OCI-LY1 (cell line): ENCODE results near the gene ZFYVE1.

Experiments
- H2AFZ ChIP-seq: fragments of 200-600 bp; sonication (generic), shearing (Covaris generic); 2 replicates; pipeline ENCODE4 v1.6.0; 2014; ENCODE audit warnings: antibody characterized with exemption, mild to moderate bottlenecking, low read length
- H3F3A ChIP-seq: fragments of 200-600 bp; sonication (generic), shearing (Covaris generic); 2 replicates; pipeline ENCODE4 v1.6.0; 2014; ENCODE audit warnings: mild to moderate bottlenecking, antibody characterized with exemption, low read length, moderate library complexity; ENCODE audit not compliant: insufficient read depth
- H3K27ac ChIP-seq: fragments of 200-600 bp; sonication (generic); 2 replicates; pipeline ENCODE4 v1.5.1; 2014; ENCODE audit warnings: low read length, mixed run types, mild to moderate bottlenecking, low read depth; ENCODE audit not compliant: poor library complexity, severe bottlenecking
- H3K27me3 ChIP-seq: fragments of 200-600 bp; sonication (generic); 2 replicates; pipeline ENCODE4 v1.6.0; 2014; ENCODE audit warnings: antibody characterized with exemption, mild to moderate bottlenecking, low read length, moderate library complexity; ENCODE audit not compliant: insufficient read depth
- H3K36me3 ChIP-seq: fragments of 200-600 bp; sonication (generic); 2 replicates; pipeline ENCODE4 v1.6.1; 2014; ENCODE audit warnings: mild to moderate bottlenecking, antibody characterized with exemption, low read length, moderate library complexity, mixed read lengths; ENCODE audit not compliant: insufficient read depth
- H3K4me1 ChIP-seq: fragments of 200-600 bp; sonication (generic); 2 replicates; pipeline ENCODE4 v1.5.1; 2014; ENCODE audit warnings: mild to moderate bottlenecking, low read length, moderate library complexity; ENCODE audit not compliant: insufficient read depth, severe bottlenecking
- H3K4me2 ChIP-seq: fragments of 200-600 bp; sonication (generic), shearing (Covaris generic); 2 replicates; pipeline ENCODE4 v1.6.1; 2014; ENCODE audit warnings: low read length
- H3K4me3 ChIP-seq: fragments of 200-600 bp; sonication (generic); 2 replicates; pipeline ENCODE4 v1.5.1; 2014; ENCODE audit warnings: low read length, low read depth, mild to moderate bottlenecking, mixed read lengths; ENCODE audit not compliant: poor library complexity, severe bottlenecking
- H3K79me2 ChIP-seq: fragments of 200-600 bp; shearing (Covaris generic); 2 replicates; pipeline ENCODE4 v1.6.1; 2016; ENCODE audit warnings: mixed run types, low read length, mixed read lengths; ENCODE audit not compliant: insufficient read depth
- H3K9ac ChIP-seq: fragments of 200-600 bp; sonication (generic), shearing (Covaris generic); 2 replicates; pipeline ENCODE4 v1.6.1; 2014; ENCODE audit warnings: mild to moderate bottlenecking, low read length, mixed read lengths
- H3K9me2 ChIP-seq: fragments of 200-600 bp; sonication (generic), shearing (Covaris generic); 2 replicates; pipeline ENCODE4 v1.6.1; 2014; ENCODE audit warnings: low read depth, mild to moderate bottlenecking, low read length, mixed read lengths
- H3K9me3 ChIP-seq: fragments of 200-600 bp; shearing (Covaris generic); 2 replicates; pipeline ENCODE4 v1.6.1; 2014; ENCODE audit warnings: low read length, mixed read lengths
- H4K20me1 ChIP-seq: fragments of 200-600 bp; sonication (generic), shearing (Covaris generic); 2 replicates; pipeline ENCODE4 v1.6.0; 2016; ENCODE audit warnings: mild to moderate bottlenecking, low read length; ENCODE audit not compliant: insufficient read depth
- CTCF ChIP-seq: fragments of 200-600 bp; sonication (generic), shearing (Covaris generic); IDR thresholded peaks from 2 replicates; pipeline ENCODE4 v1.5.1; 2017; ENCODE audit warnings: mild to moderate bottlenecking, antibody characterized with exemption, low read length, moderate library complexity, mixed read lengths
- EZH2 ChIP-seq: fragments of 200-600 bp; sonication (generic), shearing (Covaris generic); IDR thresholded peaks from 2 replicates; pipeline ENCODE4 v1.8.0; 2017; ENCODE audit warnings: borderline replicate concordance, mixed run types, mild to moderate bottlenecking, antibody characterized with exemption, low read length, moderate library complexity, mixed read lengths

ZFYVE1 gene

GRCh38 chr14:72946491-72946890, 80.4 kb downstream of the ZFYVE1 start:
- H3K4me2 ChIP-seq = no peak overlapping the region
- TF ChIP-seq EZH2 (no peak), CTCF (no peak)

DNA sequence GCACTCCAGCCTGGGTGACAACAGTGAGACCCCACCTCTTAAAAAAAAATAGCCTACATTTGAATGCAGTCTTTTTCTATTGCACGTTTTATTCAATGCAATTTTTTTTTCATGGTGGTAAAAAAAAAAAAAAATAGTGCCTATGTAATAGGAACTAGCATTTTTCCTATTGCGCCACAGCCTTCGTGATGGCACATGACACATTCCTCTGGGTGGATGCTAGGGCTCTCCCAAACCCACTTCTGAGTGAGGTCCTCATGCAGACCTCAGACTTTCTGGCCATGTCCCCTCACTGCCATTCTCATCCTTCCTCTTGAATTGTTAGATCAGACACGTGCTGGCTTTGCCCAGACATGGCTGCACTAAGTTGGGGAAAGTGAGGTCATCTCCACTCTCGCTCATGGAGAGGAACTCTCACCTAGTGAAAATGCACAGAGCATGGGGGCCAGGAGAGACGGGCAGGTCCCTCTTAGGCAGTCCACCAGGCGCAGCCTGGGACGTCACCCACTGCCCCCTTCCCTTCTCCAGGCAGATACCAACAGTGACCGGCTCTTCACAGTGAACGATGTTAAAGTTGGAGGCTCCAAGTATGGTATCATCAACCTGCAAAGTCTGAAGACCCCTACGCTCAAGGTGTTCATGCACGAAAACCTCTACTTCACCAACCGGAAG, 81.4 kb downstream of the ZFYVE1 start:
- H2AFZ ChIP-seq = no peak overlapping the region
- H4K20me1 ChIP-seq = no peaks in the 10 kb centered on the region
- H3K4me3 ChIP-seq = no peak overlapping the region
- H3K9ac ChIP-seq = no peak overlapping the region
- no peaks in the 10 kb centered on the region for H3K9me3 ChIP-seq
- H3K4me1 ChIP-seq = no peaks in the 10 kb centered on the region
- H3F3A ChIP-seq = no peaks in the 10 kb centered on the region
- H3K27ac ChIP-seq = no peak overlapping the region
- no peak overlapping the region for H3K4me2 ChIP-seq
- peaks cover 60% of the 10 kb centered on the region for H3K36me3 ChIP-seq
- H3K9me2 ChIP-seq = no peaks in the 10 kb centered on the region
- no peak for TF ChIP-seq CTCF
- TF ChIP-seq EZH2 = no peak
- no peaks in the 10 kb centered on the region for H3K79me2 ChIP-seq
- H3K27me3 ChIP-seq = no peaks in the 10 kb centered on the region

More at GRCh38 chr14:72946491-72946890, 80.4 kb downstream of the ZFYVE1 start:
- Histone ChIP-seq H3K4me1 (no peaks in the 10 kb centered on the region), H3K27ac (no peak overlapping the region), H3K9me3 (no peaks in the 10 kb centered on the region), H3K79me2 (no peaks in the 10 kb centered on the region), H3K27me3 (no peaks in the 10 kb centered on the region), H3K4me3 (no peak overlapping the region), H3F3A (no peaks in the 10 kb centered on the region), H3K36me3 (peaks cover 55% of the 10 kb centered on the region), H3K9ac (no peak overlapping the region), H2AFZ (no peak overlapping the region), H4K20me1 (no peaks in the 10 kb centered on the region), H3K9me2 (no peaks in the 10 kb centered on the region)

- no peaks in the 10 kb centered on the region for H3K9me3 ChIP-seq
- H3K4me3 ChIP-seq = no peak overlapping the region
- no peaks in the 10 kb centered on the region for H3K27me3 ChIP-seq
- TF ChIP-seq EZH2 (no peak), CTCF (no peak)
- H2AFZ ChIP-seq = no peak overlapping the region
- no peak overlapping the region for H3K9ac ChIP-seq
- H3K36me3 ChIP-seq = peaks cover 74% of the 10 kb centered on the region
- H4K20me1 ChIP-seq = no peaks in the 10 kb centered on the region
- H3K79me2 ChIP-seq = no peaks in the 10 kb centered on the region
- no peaks in the 10 kb centered on the region for H3K4me1 ChIP-seq
- H3K27ac ChIP-seq = no peak overlapping the region
- H3F3A ChIP-seq = no peaks in the 10 kb centered on the region
- H3K9me2 ChIP-seq = no peaks in the 10 kb centered on the region
- no peak overlapping the region for H3K4me2 ChIP-seq
Observed at GRCh38 chr14:72943876-72944430, 83.0 kb downstream of the ZFYVE1 start.
